Fibroblast of lung (primary cell): ENCODE measurements around the gene RNF181.

ENCODE experiments used
- EZH2 ChIP-seq: IDR thresholded peaks from 2 replicates; pipeline ENCODE4 v1.5.1; 2012; ENCODE audit warnings: low read length, control low read depth, mild to moderate bottlenecking; ENCODE audit errors: missing control alignments
- TF ChIP-seq, protein P1 (sequence below), 2 donors: IDR thresholded peaks in 1 of 2; conservative IDR thresholded peaks in 1 of 2; 1 replicate in 1 of 2; 2 replicates in 1 of 2; pipeline ENCODE4 v1.5.1; 2011 to 2012; ENCODE audit warnings: low read length in 2 of 2, control low read depth in 1 of 2, inconsistent platforms in 1 of 2, low read depth in 1 of 2, mild to moderate bottlenecking in 1 of 2

DNA sequence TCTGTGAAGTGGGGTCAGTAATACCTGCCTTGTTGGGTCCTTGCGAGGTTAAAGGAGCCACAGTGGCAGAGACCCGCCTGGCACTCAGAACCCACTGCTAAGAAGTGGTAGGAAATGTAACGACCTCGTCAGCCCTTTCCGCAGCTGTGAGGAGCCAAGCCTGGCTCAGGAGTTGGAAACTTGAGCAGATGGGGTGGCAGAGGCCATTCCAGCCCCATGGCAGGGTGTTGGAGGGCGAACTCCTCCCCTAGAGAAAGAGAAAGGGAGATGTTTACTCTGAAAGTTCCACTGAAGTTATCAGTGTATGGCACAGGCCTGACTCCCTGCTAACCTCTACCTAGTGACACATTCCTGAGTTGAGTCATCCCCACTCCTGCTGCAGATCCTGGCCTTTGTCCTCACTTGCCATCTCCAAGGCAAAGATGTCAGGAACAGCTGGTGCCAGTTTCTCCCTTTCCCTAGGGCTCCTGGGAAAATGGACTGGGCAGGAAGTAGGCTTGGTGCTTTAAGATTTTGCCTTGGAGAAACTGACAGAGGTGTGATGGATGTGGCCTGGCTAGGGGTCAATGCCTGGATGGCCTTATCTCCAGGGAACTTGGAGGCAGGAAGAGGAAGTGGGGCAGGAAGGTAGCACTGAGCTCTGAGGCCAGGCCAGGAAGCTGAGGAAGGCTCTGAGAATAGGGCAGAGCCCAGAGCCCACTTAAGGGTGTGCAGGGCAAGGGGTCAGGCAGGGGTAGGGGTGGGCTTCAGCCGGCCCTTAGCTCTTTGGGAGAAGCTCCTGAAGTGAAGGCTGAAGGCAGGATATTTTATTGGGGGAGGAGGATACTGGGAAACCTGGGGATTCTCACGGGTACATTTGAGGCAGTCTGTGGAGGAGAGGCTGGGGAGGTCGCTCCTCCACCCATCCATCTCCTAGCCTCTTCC is 10.4 kb upstream of the RNF181 start:
- TF ChIP-seq, protein P1, sequence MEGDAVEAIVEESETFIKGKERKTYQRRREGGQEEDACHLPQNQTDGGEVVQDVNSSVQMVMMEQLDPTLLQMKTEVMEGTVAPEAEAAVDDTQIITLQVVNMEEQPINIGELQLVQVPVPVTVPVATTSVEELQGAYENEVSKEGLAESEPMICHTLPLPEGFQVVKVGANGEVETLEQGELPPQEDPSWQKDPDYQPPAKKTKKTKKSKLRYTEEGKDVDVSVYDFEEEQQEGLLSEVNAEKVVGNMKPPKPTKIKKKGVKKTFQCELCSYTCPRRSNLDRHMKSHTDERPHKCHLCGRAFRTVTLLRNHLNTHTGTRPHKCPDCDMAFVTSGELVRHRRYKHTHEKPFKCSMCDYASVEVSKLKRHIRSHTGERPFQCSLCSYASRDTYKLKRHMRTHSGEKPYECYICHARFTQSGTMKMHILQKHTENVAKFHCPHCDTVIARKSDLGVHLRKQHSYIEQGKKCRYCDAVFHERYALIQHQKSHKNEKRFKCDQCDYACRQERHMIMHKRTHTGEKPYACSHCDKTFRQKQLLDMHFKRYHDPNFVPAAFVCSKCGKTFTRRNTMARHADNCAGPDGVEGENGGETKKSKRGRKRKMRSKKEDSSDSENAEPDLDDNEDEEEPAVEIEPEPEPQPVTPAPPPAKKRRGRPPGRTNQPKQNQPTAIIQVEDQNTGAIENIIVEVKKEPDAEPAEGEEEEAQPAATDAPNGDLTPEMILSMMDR (conservative IDR thresholded peaks at IDR 0.05 in 1 of 2, IDR thresholded peaks at IDR 0.05 in 1 of 2; ENCODE audit: low read depth in 1 of 2, low read length in 2 of 2): no peak
- TF ChIP-seq EZH2: no peak
